K562 (cell line): ENCODE data around the gene JUNB. TPM values are rescaled to one million over a fixed set of nuclear protein-coding genes. Genes with fewer than 3 reads are reported as not detected.

Experiments used
- CHD1 ChIP-seq: fragments of 200-600 bp; sonication (generic); IDR thresholded peaks from one replicate; pipeline ENCODE4 v1.6.1; 2012; ENCODE audit warnings: mild to moderate bottlenecking, moderate library complexity, low read length, inconsistent platforms
- CREM ChIP-seq: IDR thresholded peaks from 2 replicates; pipeline ENCODE4 v1.6.1; 2014; ENCODE audit warnings: antibody characterized with exemption, low read depth
- HDAC1 ChIP-seq, 2 experiments: fragments of 450-650 bp; IDR thresholded peaks; 2 replicates each; pipeline ENCODE4 v1.6.1; 2016 to 2017; ENCODE audit warnings: inconsistent platforms in 1 of 2, mild to moderate bottlenecking in 1 of 2, moderate library complexity in 1 of 2
- RB1 ChIP-seq: fragments of 450-650 bp; IDR thresholded peaks from 2 replicates; pipeline ENCODE4 v1.6.1; 2017; ENCODE audit warnings: low read depth, mild to moderate bottlenecking
- SP1 ChIP-seq: sonication (generic); formaldehyde crosslinking; IDR thresholded peaks from 2 replicates; pipeline ENCODE4 v1.8.1; 2022; ENCODE audit warnings: mild to moderate bottlenecking, missing genetic modification reagents
- polyA plus RNA-seq, 8 experiments: library from polyadenylated mRNA; depleted of rRNA in 4 of 8; stranded (reverse) in 5 of 8; unstranded in 3 of 8; fragments of >200 nt; fragmentation: Nextera tagmentation in 2 of 8; fragmentation: Illumina TruSeq in 1 of 8; extraction: Ambion mirVana in 2 of 8; extraction: Trizol in 1 of 8; gene quantifications; 2 replicates each; pipeline versions ENCODE4 v1.2.1 to v1.2.3, GENCODE V29; 2011 to 2014; ENCODE audit warnings: inconsistent platforms in 1 of 8, missing spikeins in 1 of 8
- total RNA-seq, 7 experiments: library from RNA; depleted of rRNA in 6 of 7; stranded (reverse); fragments of >200 nt in 6 of 7; fragmentation: Illumina TruSeq in 2 of 7; extraction: Trizol in 2 of 7; gene quantifications; 2 replicates each; pipeline versions ENCODE4 v1.2.1 to v1.2.3, GENCODE V29; 2011 to 2021; ENCODE audit warnings: low replicate concordance in 1 of 7
- TF ChIP-seq, protein P1 (sequence below): sonication (generic); formaldehyde crosslinking; IDR thresholded peaks from 2 replicates; pipeline ENCODE4 v1.8.1; 2023; ENCODE audit warnings: mild to moderate bottlenecking, missing genetic modification reagents
- TF ChIP-seq, protein P2 (sequence below): fragments of 450-650 bp; IDR thresholded peaks from 2 replicates; pipeline ENCODE4 v1.7.0; 2016; ENCODE audit warnings: borderline replicate concordance
- TF ChIP-seq, protein P3 (sequence below): sonication (generic); formaldehyde crosslinking; IDR thresholded peaks from 2 replicates; pipeline ENCODE4 v1.8.1; 2023; ENCODE audit warnings: mild to moderate bottlenecking, missing genetic modification reagents
- TF ChIP-seq, protein P4 (sequence below), 3 experiments: fragments of 200-800 bp in 1 of 3; sonication (Bioruptor generic) in 1 of 3; sonication (generic) in 1 of 3; formaldehyde crosslinking in 1 of 3; IDR thresholded peaks; 2 replicates each; pipeline versions ENCODE4 v1.6.1 to v1.8.0; 2016 to 2022; ENCODE audit warnings: mild to moderate bottlenecking in 2 of 3, missing compliant biosample characterization in 2 of 3, missing genetic modification characterization in 2 of 3, missing genetic modification reagents in 1 of 3
- TF ChIP-seq, protein P5 (sequence below): fragments of 200-800 bp; sonication (Bioruptor generic); IDR thresholded peaks from 2 replicates; pipeline ENCODE4 v1.6.1; 2017; ENCODE audit warnings: missing genetic modification characterization, missing compliant biosample characterization
- TF ChIP-seq, protein P6 (sequence below): fragments of 450-650 bp; IDR thresholded peaks from 2 replicates; pipeline ENCODE4 v1.6.1; 2018; ENCODE audit not compliant: partially characterized antibody

Gene JUNB
- total and polyA plus RNA-seq, 9 of the 15 experiments (the other 6 are each of a cell fraction or from before 2014, with no cell fraction given): 0.23 to 88.1 (median 13.1) TPM

DNA sequence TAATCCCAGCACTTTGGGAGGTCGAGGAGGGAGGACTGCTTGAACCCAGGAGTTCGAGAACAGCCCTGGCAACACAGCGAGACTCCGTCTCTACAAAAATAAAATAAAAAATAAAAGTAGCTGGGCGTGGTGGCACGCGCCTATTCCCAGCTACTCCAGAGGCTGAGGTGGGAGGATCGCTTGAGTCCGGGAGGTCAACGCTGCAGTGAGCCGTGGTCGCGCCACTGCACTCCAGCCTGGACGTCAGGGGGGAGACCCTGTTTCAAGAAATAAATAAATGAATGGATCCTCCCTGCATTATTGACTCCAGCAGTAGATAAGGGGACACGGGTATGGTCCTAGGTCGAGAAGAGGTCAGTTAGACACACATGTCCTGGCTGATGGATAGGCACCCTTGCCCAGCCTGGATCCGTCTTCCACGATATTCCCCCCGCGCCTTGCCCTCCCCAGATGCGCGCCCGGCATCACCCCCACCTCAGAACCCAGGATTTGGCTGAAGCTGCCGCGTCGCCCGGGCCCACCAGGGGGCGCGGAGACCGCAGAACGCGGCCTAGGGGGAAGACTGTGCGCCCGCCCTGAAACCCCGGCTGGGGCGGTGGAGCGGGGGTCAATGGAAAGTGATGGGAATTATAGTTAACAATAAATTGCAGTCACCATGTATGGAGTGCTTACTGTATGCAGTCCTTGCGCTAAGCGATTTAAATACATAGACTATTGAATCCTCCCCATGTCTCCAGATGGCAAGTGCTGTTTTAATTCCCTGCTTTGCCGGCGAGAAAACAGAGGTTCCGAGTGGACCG, 13.9 kb upstream of the JUNB start (continued):
- TF ChIP-seq, protein P1, sequence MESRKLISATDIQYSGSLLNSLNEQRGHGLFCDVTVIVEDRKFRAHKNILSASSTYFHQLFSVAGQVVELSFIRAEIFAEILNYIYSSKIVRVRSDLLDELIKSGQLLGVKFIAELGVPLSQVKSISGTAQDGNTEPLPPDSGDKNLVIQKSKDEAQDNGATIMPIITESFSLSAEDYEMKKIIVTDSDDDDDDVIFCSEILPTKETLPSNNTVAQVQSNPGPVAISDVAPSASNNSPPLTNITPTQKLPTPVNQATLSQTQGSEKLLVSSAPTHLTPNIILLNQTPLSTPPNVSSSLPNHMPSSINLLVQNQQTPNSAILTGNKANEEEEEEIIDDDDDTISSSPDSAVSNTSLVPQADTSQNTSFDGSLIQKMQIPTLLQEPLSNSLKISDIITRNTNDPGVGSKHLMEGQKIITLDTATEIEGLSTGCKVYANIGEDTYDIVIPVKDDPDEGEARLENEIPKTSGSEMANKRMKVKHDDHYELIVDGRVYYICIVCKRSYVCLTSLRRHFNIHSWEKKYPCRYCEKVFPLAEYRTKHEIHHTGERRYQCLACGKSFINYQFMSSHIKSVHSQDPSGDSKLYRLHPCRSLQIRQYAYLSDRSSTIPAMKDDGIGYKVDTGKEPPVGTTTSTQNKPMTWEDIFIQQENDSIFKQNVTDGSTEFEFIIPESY: 0 out of 2 replicates have a peak, but pooled peaks have one; percentile 73
- TF ChIP-seq HDAC1 (IDR thresholded peaks at IDR 0.05) (0 out of 4 replicates have a peak, but pooled peaks of 1 of the 2 experiments have one; percentile 24), CREM (peak; percentile 86), RB1 (peak; percentile 85), CHD1 (no peak), SP1 (CRISPR knock-in tag) (peak; percentile 45)
- TF ChIP-seq, protein P2, sequence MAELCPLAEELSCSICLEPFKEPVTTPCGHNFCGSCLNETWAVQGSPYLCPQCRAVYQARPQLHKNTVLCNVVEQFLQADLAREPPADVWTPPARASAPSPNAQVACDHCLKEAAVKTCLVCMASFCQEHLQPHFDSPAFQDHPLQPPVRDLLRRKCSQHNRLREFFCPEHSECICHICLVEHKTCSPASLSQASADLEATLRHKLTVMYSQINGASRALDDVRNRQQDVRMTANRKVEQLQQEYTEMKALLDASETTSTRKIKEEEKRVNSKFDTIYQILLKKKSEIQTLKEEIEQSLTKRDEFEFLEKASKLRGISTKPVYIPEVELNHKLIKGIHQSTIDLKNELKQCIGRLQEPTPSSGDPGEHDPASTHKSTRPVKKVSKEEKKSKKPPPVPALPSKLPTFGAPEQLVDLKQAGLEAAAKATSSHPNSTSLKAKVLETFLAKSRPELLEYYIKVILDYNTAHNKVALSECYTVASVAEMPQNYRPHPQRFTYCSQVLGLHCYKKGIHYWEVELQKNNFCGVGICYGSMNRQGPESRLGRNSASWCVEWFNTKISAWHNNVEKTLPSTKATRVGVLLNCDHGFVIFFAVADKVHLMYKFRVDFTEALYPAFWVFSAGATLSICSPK: no peak
- TF ChIP-seq, protein P3, sequence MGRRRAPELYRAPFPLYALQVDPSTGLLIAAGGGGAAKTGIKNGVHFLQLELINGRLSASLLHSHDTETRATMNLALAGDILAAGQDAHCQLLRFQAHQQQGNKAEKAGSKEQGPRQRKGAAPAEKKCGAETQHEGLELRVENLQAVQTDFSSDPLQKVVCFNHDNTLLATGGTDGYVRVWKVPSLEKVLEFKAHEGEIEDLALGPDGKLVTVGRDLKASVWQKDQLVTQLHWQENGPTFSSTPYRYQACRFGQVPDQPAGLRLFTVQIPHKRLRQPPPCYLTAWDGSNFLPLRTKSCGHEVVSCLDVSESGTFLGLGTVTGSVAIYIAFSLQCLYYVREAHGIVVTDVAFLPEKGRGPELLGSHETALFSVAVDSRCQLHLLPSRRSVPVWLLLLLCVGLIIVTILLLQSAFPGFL (CRISPR knock-in tag): no peak
- TF ChIP-seq, protein P4, sequence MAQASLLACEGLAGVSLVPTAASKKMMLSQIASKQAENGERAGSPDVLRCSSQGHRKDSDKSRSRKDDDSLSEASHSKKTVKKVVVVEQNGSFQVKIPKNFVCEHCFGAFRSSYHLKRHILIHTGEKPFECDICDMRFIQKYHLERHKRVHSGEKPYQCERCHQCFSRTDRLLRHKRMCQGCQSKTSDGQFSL (CRISPR knock-in tag; IDR thresholded peaks at IDR 0.05): no peak
- TF ChIP-seq, protein P4 (tag; IDR thresholded peaks at IDR 0.05): peak in 1 of 2 experiments; percentile 67; a peak in 2 of 4 replicates
- TF ChIP-seq, protein P5, sequence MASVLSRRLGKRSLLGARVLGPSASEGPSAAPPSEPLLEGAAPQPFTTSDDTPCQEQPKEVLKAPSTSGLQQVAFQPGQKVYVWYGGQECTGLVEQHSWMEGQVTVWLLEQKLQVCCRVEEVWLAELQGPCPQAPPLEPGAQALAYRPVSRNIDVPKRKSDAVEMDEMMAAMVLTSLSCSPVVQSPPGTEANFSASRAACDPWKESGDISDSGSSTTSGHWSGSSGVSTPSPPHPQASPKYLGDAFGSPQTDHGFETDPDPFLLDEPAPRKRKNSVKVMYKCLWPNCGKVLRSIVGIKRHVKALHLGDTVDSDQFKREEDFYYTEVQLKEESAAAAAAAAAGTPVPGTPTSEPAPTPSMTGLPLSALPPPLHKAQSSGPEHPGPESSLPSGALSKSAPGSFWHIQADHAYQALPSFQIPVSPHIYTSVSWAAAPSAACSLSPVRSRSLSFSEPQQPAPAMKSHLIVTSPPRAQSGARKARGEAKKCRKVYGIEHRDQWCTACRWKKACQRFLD: no peak
- TF ChIP-seq, protein P6, sequence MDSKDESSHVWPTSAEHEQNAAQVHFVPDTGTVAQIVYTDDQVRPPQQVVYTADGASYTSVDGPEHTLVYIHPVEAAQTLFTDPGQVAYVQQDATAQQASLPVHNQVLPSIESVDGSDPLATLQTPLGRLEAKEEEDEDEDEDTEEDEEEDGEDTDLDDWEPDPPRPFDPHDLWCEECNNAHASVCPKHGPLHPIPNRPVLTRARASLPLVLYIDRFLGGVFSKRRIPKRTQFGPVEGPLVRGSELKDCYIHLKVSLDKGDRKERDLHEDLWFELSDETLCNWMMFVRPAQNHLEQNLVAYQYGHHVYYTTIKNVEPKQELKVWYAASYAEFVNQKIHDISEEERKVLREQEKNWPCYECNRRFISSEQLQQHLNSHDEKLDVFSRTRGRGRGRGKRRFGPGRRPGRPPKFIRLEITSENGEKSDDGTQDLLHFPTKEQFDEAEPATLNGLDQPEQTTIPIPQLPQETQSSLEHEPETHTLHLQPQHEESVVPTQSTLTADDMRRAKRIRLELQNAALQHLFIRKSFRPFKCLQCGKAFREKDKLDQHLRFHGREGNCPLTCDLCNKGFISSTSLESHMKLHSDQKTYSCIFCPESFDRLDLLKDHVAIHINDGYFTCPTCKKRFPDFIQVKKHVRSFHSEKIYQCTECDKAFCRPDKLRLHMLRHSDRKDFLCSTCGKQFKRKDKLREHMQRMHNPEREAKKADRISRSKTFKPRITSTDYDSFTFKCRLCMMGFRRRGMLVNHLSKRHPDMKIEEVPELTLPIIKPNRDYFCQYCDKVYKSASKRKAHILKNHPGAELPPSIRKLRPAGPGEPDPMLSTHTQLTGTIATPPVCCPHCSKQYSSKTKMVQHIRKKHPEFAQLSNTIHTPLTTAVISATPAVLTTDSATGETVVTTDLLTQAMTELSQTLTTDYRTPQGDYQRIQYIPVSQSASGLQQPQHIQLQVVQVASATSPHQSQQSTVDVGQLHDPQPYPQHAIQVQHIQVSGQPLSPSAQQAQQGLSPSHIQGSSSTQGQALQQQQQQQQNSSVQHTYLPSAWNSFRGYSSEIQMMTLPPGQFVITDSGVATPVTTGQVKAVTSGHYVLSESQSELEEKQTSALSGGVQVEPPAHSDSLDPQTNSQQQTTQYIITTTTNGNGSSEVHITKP: peak; percentile 80
